ENCODE measurements around the gene LRP11.
A peak's percentile ranks its signal among the peaks of the same experiment; 100 is the strongest.
"Not testable (repeated sequence)": the region's sequence is repeated elsewhere in the genome, so short reads cannot be mapped to it uniquely, and the experiment has no call there.

LRP11 gene

GRCh38 chr6:149897855-149898744 is 33.9 kb upstream of the LRP11 start, which contains the start of gene RAET1E:
RAET1E (minus strand) TSS chr6:149898113; CDS start chr6:149890901, 7,212 bp downstream.
- no peak for DNase-seq

- DNase-seq = no peak
These were observed 33.0 kb upstream of the LRP11 start for GRCh38 chr6:149897015-149897697.

- no peak for DNase-seq
These were observed 32.3 kb upstream of the LRP11 start for GRCh38 chr6:149896491-149896890.

- peak in 1 of 2 donors; percentile 3 for DNase-seq
These were observed 31.7 kb upstream of the LRP11 start for GRCh38 chr6:149895833-149896271.

GRCh38 chr6:149895048-149895590 is 31.0 kb upstream of the LRP11 start:
- DNase-seq = peak in 1 of 2 donors; percentile 13

GRCh38 chr6:149891864-149892263 is 27.7 kb upstream of the LRP11 start:
- not testable (repeated sequence) for DNase-seq

GRCh38 chr6:149891259-149891658 is 27.1 kb upstream of the LRP11 start:
- DNase-seq = no peak

GRCh38 chr6:149890629-149891045 is 26.5 kb upstream of the LRP11 start:
- DNase-seq = no peak

GRCh38 chr6:149889326-149889725 is 25.2 kb upstream of the LRP11 start:
- no peak for DNase-seq

- no peak for DNase-seq
These were observed 24.5 kb upstream of the LRP11 start for GRCh38 chr6:149888659-149889058.

GRCh38 chr6:149888093-149888492 is 23.9 kb upstream of the LRP11 start:
- no peak for DNase-seq

- no peak for DNase-seq
These were observed 23.2 kb upstream of the LRP11 start for GRCh38 chr6:149887343-149887742.

GRCh38 chr6:149885888-149886287 is 21.7 kb upstream of the LRP11 start:
- no peak for DNase-seq

GRCh38 chr6:149884617-149885016 is 20.5 kb upstream of the LRP11 start:
- no peak for DNase-seq

- no peak for DNase-seq
These were observed 20.1 kb upstream of the LRP11 start for GRCh38 chr6:149884215-149884614.

GRCh38 chr6:149881860-149882259 is 17.7 kb upstream of the LRP11 start:
- no peak for DNase-seq

- DNase-seq = no peak
These were observed 17.1 kb upstream of the LRP11 start for GRCh38 chr6:149881066-149881766.

GRCh38 chr6:149877659-149878058 is 13.5 kb upstream of the LRP11 start:
- no peak for DNase-seq

- no peak for DNase-seq
These were observed 12.2 kb upstream of the LRP11 start for GRCh38 chr6:149876241-149876933.

GRCh38 chr6:149872233-149872632 is 8.1 kb upstream of the LRP11 start:
- no peak for DNase-seq

- no peak for DNase-seq
These were observed 7.0 kb upstream of the LRP11 start for GRCh38 chr6:149871182-149871581.

GRCh38 chr6:149869275-149869892 is 5.2 kb upstream of the LRP11 start:
- no peak for DNase-seq
